KMS-11 (cell line): ENCODE results near the gene CNP.

Experiments
- H2AFZ ChIP-seq: fragments of 200-600 bp; sonication (generic); 2 replicates; pipeline ENCODE4 v1.6.1; 2016; ENCODE audit warnings: antibody characterized with exemption, mixed run types, low read depth
- H3K27ac ChIP-seq: fragments of 200-600 bp; sonication (generic); 2 replicates; pipeline ENCODE4 v1.6.1; 2016; ENCODE audit warnings: mild to moderate bottlenecking, mixed run types
- H3K27me3 ChIP-seq: fragments of 200-600 bp; sonication (generic); 2 replicates; pipeline ENCODE4 v1.6.1; 2017; ENCODE audit warnings: mild to moderate bottlenecking, low read depth, mixed run types, moderate library complexity; ENCODE audit not compliant: insufficient read depth
- H3K36me3 ChIP-seq: fragments of 200-600 bp; sonication (generic); 2 replicates; pipeline ENCODE4 v1.6.1; 2017; ENCODE audit warnings: mild to moderate bottlenecking, mixed run types; ENCODE audit not compliant: insufficient read depth
- H3K4me1 ChIP-seq: fragments of 200-600 bp; sonication (generic); 2 replicates; pipeline ENCODE4 v1.6.1; 2016; ENCODE audit warnings: mild to moderate bottlenecking, low read depth, mixed run types; ENCODE audit not compliant: poor library complexity, severe bottlenecking
- H3K4me2 ChIP-seq: fragments of 200-600 bp; sonication (generic); 2 replicates; pipeline ENCODE4 v1.7.0; 2016; ENCODE audit warnings: mild to moderate bottlenecking, mixed run types
- H3K4me3 ChIP-seq: fragments of 200-600 bp; sonication (generic); IDR thresholded peaks from 2 replicates; pipeline ENCODE4 v1.6.1; 2017; ENCODE audit warnings: low read depth, low read length, mixed read lengths; ENCODE audit not compliant: insufficient read depth
- H3K79me2 ChIP-seq: fragments of 200-600 bp; sonication (generic); 2 replicates; pipeline ENCODE4 v1.6.1; 2016; ENCODE audit warnings: low read depth, mixed run types; ENCODE audit not compliant: insufficient read depth
- H3K9ac ChIP-seq: fragments of 200-600 bp; sonication (generic); 2 replicates; pipeline ENCODE4 v1.6.1; 2016; ENCODE audit warnings: mild to moderate bottlenecking, mixed run types
- H4K20me1 ChIP-seq: fragments of 200-600 bp; sonication (generic); 2 replicates; pipeline ENCODE4 v1.6.1; 2016; ENCODE audit warnings: mild to moderate bottlenecking, mixed run types; ENCODE audit not compliant: insufficient read depth
- TF ChIP-seq, protein P1 (sequence below): fragments of 200-600 bp; sonication (generic); conservative IDR thresholded peaks from 2 replicates; pipeline ENCODE4 v1.6.1; 2017; ENCODE audit warnings: low read depth, mild to moderate bottlenecking, antibody characterized with exemption, low read length, moderate library complexity, mixed read lengths

The CNP gene

DNA sequence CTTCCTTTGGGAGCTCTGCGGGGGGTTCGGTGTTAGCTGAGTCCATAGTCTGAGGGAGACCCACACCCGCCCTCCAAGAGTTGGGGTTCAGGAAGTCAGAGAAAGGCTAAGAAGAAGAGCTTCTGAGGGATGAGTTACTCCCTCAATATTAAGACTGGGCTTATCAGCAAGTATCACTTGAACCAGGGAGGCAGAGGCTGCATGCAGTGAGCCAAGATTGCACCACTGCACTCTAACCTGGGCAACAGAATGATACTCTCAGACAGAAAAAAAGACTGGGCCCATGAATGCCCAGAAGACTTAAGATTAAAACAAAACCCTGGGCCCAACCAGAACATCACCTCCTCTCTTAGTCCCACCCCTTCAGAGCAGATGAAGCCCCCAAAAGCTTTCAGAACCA is 59.3 kb downstream of the CNP start:
- H3K27me3 ChIP-seq, result no peaks in the 10 kb centered on the region; the same call in 1 of the 2 replicates
- H3K36me3 ChIP-seq, result no peaks in the 10 kb centered on the region
- no peak overlapping the region for H3K4me3 ChIP-seq
- H3K4me2 ChIP-seq, result no peak overlapping the region
- TF ChIP-seq, protein P1, sequence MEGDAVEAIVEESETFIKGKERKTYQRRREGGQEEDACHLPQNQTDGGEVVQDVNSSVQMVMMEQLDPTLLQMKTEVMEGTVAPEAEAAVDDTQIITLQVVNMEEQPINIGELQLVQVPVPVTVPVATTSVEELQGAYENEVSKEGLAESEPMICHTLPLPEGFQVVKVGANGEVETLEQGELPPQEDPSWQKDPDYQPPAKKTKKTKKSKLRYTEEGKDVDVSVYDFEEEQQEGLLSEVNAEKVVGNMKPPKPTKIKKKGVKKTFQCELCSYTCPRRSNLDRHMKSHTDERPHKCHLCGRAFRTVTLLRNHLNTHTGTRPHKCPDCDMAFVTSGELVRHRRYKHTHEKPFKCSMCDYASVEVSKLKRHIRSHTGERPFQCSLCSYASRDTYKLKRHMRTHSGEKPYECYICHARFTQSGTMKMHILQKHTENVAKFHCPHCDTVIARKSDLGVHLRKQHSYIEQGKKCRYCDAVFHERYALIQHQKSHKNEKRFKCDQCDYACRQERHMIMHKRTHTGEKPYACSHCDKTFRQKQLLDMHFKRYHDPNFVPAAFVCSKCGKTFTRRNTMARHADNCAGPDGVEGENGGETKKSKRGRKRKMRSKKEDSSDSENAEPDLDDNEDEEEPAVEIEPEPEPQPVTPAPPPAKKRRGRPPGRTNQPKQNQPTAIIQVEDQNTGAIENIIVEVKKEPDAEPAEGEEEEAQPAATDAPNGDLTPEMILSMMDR, result no peak
- H2AFZ ChIP-seq, result no peak overlapping the region
- no peaks in the 10 kb centered on the region for H4K20me1 ChIP-seq
- H3K79me2 ChIP-seq, result peaks cover 5% of the 10 kb centered on the region; the same call in 1 of the 2 replicates
- peaks cover 24% of the 10 kb centered on the region for H3K4me1 ChIP-seq
- H3K27ac ChIP-seq, result no peak overlapping the region
- no peak overlapping the region for H3K9ac ChIP-seq

DNA sequence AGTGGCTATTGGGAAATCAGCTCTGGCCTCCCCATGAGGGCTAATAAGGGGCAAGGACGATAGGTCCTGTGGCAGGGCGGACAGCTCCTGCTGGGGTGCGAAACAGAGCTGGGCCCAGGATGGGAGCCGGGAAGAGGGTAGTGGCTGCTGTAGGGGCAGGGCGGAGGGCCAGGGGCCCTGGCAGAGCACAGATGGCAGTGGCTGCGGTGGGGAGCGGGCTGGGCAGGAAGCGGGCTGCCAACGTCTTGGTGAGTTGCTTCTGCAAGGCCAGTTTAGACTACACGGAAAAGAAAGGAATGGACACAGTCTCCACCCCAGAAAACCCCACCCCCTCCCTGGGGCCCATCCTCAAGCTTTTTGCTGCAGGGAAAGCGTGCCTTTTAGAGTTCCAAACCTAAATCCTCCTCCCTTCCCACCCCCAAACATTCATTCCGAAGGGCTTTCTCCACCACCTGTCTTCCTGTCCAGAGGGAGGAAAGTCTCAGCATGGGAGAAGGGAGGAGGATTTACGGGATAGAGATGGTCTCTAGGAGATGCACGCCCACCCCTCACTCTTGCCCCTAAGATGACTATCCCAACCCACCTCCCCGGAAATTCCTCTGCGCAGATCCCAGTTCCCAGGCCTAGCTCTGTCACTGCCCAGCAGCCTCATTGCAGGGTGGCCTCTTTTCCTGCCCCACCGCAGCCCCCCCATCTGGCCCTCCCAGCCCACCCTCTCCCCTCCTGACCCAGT is 60.4 kb downstream of the CNP start:
- Histone ChIP-seq H3K9ac (no peak overlapping the region), H4K20me1 (no peaks in the 10 kb centered on the region), H3K4me1 (peaks cover 18% of the 10 kb centered on the region), H2AFZ (no peak overlapping the region), H3K79me2 (no peaks in the 10 kb centered on the region), H3K4me3 (no peak overlapping the region), H3K4me2 (no peak overlapping the region), H3K27ac (no peak overlapping the region), H3K27me3 (no peaks in the 10 kb centered on the region; the same call in 1 of the 2 replicates), H3K36me3 (no peaks in the 10 kb centered on the region)
- TF ChIP-seq, protein P1, result no peak
